WTC11 (cell line): ENCODE results near the gene PALB2. TPM values are rescaled to one million over a fixed set of nuclear protein-coding genes. Genes with fewer than 3 reads are reported as not detected.

Source experiments
- ATAC-seq: fragments of 200-7000 bp; cut with Tn5 transposase; 2 replicates; pipeline ENCODE4 v1.10.0; 2021; ENCODE audit warnings: mild to moderate bottlenecking, moderate library complexity
- CTCF ChIA-PET: fragments of 300-600 bp; sonication (Branson Sonifier 250); formaldehyde crosslinking; loops from one replicate; lab custom pipeline; 2021; ENCODE audit warnings: antibody characterized with exemption; lab: Charles Lee
- POLR2A ChIA-PET: fragments of 350-600 bp; sonication (Branson Sonifier 250); formaldehyde crosslinking; loops from one replicate; lab custom pipeline; 2021; ENCODE audit warnings: antibody characterized with exemption; lab: Charles Lee
- DNase-seq: peaks from one replicate; pipeline ENCODE4 v3.0.0; 2021; ENCODE audit warnings: low spot score
- H3K27ac Mint-ChIP-seq: 2 replicates; pipeline ENCODE4 v1.8.0; 2021; ENCODE audit warnings: mixed read lengths
- H3K27me3 Mint-ChIP-seq: 2 replicates; pipeline ENCODE4 v1.8.0; 2021; ENCODE audit warnings: low read depth, mild to moderate bottlenecking, moderate library complexity, mixed read lengths
- H3K36me3 Mint-ChIP-seq: 2 replicates; pipeline ENCODE4 v1.8.0; 2021; ENCODE audit warnings: mixed read lengths
- H3K4me1 Mint-ChIP-seq: 2 replicates; pipeline ENCODE4 v1.8.0; 2022; ENCODE audit warnings: mixed read lengths
- H3K4me3 Mint-ChIP-seq: 2 replicates; pipeline ENCODE4 v1.8.0; 2021; ENCODE audit warnings: mild to moderate bottlenecking, moderate library complexity, mixed read lengths
- H3K9me3 Mint-ChIP-seq: 2 replicates; pipeline ENCODE4 v1.8.0; 2021; ENCODE audit warnings: mixed read lengths
- AFF4 ChIP-seq: sonication (generic); formaldehyde crosslinking; IDR thresholded peaks from 2 replicates; pipeline ENCODE4 v1.8.1; 2023; ENCODE audit warnings: mild to moderate bottlenecking, missing genetic modification reagents, borderline replicate concordance
- AR ChIP-seq: fragments of 250-450 bp; sonication (Bioruptor Pico); IDR thresholded peaks from 2 replicates; pipeline ENCODE4 v1.9.0; 2021; ENCODE audit warnings: mild to moderate bottlenecking
- ATF6 ChIP-seq: sonication (generic); formaldehyde crosslinking; IDR thresholded peaks from 2 replicates; pipeline ENCODE4 v1.8.1; 2023; ENCODE audit warnings: mild to moderate bottlenecking, missing genetic modification reagents
- CREB1 ChIP-seq: sonication (generic); formaldehyde crosslinking; IDR thresholded peaks from 2 replicates; pipeline ENCODE4 v1.8.0; 2023; ENCODE audit warnings: mild to moderate bottlenecking, missing genetic modification reagents
- CREM ChIP-seq: sonication (generic); formaldehyde crosslinking; IDR thresholded peaks from 2 replicates; pipeline ENCODE4 v1.8.1; 2022; ENCODE audit warnings: mild to moderate bottlenecking, missing genetic modification reagents, moderate library complexity
- E2F1 ChIP-seq: sonication (generic); formaldehyde crosslinking; IDR thresholded peaks from 2 replicates; pipeline ENCODE4 v1.8.0; 2022; ENCODE audit warnings: mild to moderate bottlenecking, missing genetic modification reagents
- ESRRA ChIP-seq: sonication (generic); formaldehyde crosslinking; IDR thresholded peaks from 2 replicates; pipeline ENCODE4 v1.8.1; 2022; ENCODE audit warnings: mild to moderate bottlenecking, missing genetic modification reagents, borderline replicate concordance
- HMGA2 ChIP-seq: fragments of 250-450 bp; sonication (Bioruptor Pico); IDR thresholded peaks from 2 replicates; pipeline ENCODE4 v1.4.0; 2021; ENCODE audit warnings: mild to moderate bottlenecking, moderate library complexity
- HMGXB4 ChIP-seq: sonication (generic); formaldehyde crosslinking; IDR thresholded peaks from 2 replicates; pipeline ENCODE4 v1.8.1; 2023; ENCODE audit warnings: mild to moderate bottlenecking, moderate library complexity, missing genetic modification reagents
- IRF1 ChIP-seq: sonication (generic); formaldehyde crosslinking; IDR thresholded peaks from 2 replicates; pipeline ENCODE4 v1.8.0; 2023; ENCODE audit warnings: missing genetic modification reagents
- JUN ChIP-seq: sonication (generic); formaldehyde crosslinking; IDR thresholded peaks from 2 replicates; pipeline ENCODE4 v1.8.0; 2023; ENCODE audit warnings: mild to moderate bottlenecking, missing genetic modification reagents
- KAT7 ChIP-seq: sonication (generic); formaldehyde crosslinking; IDR thresholded peaks from 2 replicates; pipeline ENCODE4 v1.8.1; 2023; ENCODE audit warnings: missing genetic modification reagents, mild to moderate bottlenecking, borderline replicate concordance
- MXD4 ChIP-seq: fragments of 250-450 bp; sonication (Bioruptor Pico); IDR thresholded peaks from 2 replicates; pipeline ENCODE4 v1.8.0; 2021; ENCODE audit warnings: mild to moderate bottlenecking, moderate library complexity, borderline replicate concordance
- NFATC4 ChIP-seq: fragments of 250-450 bp; sonication (Bioruptor Pico); IDR thresholded peaks from 2 replicates; pipeline ENCODE4 v1.9.0; 2021; ENCODE audit warnings: mild to moderate bottlenecking
- NR2C2 ChIP-seq: sonication (generic); formaldehyde crosslinking; IDR thresholded peaks from 2 replicates; pipeline ENCODE4 v1.8.0; 2022; ENCODE audit warnings: mild to moderate bottlenecking, missing genetic modification reagents
- NR3C1 ChIP-seq: sonication (generic); formaldehyde crosslinking; conservative IDR thresholded peaks from 2 replicates; pipeline ENCODE4 v1.8.1; 2023; ENCODE audit warnings: low read depth, mild to moderate bottlenecking, missing genetic modification reagents
- OVOL2 ChIP-seq: fragments of 250-450 bp; sonication (Bioruptor Pico); IDR thresholded peaks from 2 replicates; pipeline ENCODE4 v1.9.0; 2021; ENCODE audit warnings: mild to moderate bottlenecking, borderline replicate concordance
- PRRX2 ChIP-seq: fragments of 250-450 bp; sonication (Bioruptor Pico); IDR thresholded peaks from 2 replicates; pipeline ENCODE4 v1.8.0; 2021; ENCODE audit warnings: mild to moderate bottlenecking
- RORB ChIP-seq: fragments of 250-450 bp; sonication (Bioruptor Pico); IDR thresholded peaks from 2 replicates; pipeline ENCODE4 v1.9.0; 2021; ENCODE audit warnings: mild to moderate bottlenecking
- TEAD1 ChIP-seq: sonication (generic); formaldehyde crosslinking; IDR thresholded peaks from 2 replicates; pipeline ENCODE4 v1.8.0; 2022; ENCODE audit warnings: mild to moderate bottlenecking, missing genetic modification reagents
- USF2 ChIP-seq: sonication (generic); formaldehyde crosslinking; IDR thresholded peaks from 2 replicates; pipeline ENCODE4 v1.8.1; 2023; ENCODE audit warnings: mild to moderate bottlenecking, missing genetic modification reagents, moderate library complexity
- ZMAT4 ChIP-seq: fragments of 250-450 bp; sonication (Bioruptor Pico); IDR thresholded peaks from 2 replicates; pipeline ENCODE4 v1.9.0; 2021; ENCODE audit warnings: mild to moderate bottlenecking
- ZNF138 ChIP-seq: sonication (generic); formaldehyde crosslinking; conservative IDR thresholded peaks from 2 replicates; pipeline ENCODE4 v1.8.1; 2022; ENCODE audit warnings: mild to moderate bottlenecking, moderate library complexity, missing genetic modification reagents
- ZNF416 ChIP-seq: fragments of 250-450 bp; sonication (Bioruptor Pico); IDR thresholded peaks from 2 replicates; pipeline ENCODE4 v1.9.0; 2021; ENCODE audit warnings: mild to moderate bottlenecking, inconsistent platforms
- total RNA-seq: library from RNA; stranded (reverse); gene quantifications from 3 replicates; pipeline ENCODE4 v1.2.3, GENCODE V29; 2021

PALB2 gene
- total RNA-seq, 1 experiment from 2014 or later, result 32.1 TPM

- TF ChIP-seq AR (CRISPR knock-in tag) (no peak), HMGA2 (CRISPR knock-in tag) (no peak), ATF6 (CRISPR knock-in tag) (no peak), ZNF416 (CRISPR knock-in tag) (no peak), CREM (CRISPR knock-in tag) (no peak), KAT7 (CRISPR knock-in tag) (no peak), AFF4 (no peak)
These were observed 29.1 kb upstream of the PALB2 start (continued) for GRCh38 chr16:23670137-23670776.

- CTCF ChIA-PET, result no interaction called here
- H3K36me3 Mint-ChIP-seq, result peaks cover 45% of the 10 kb centered on the region
- TF ChIP-seq ZMAT4 (CRISPR knock-in tag), result no peak
- TF ChIP-seq ZNF138 (CRISPR knock-in tag), result no peak
- TF ChIP-seq ESRRA (CRISPR knock-in tag), result no peak
- TF ChIP-seq RORB (CRISPR knock-in tag), result no peak
- TF ChIP-seq OVOL2 (CRISPR knock-in tag), result no peak
- TF ChIP-seq TEAD1 (CRISPR knock-in tag), result no peak
- TF ChIP-seq CREB1 (CRISPR knock-in tag), result no peak
- no peak for TF ChIP-seq NR3C1 (CRISPR knock-in tag)
- no peak for TF ChIP-seq USF2 (CRISPR knock-in tag)
- TF ChIP-seq NR2C2, result no peak
- no peak for TF ChIP-seq KAT7 (CRISPR knock-in tag)
- TF ChIP-seq MXD4 (CRISPR knock-in tag), result no peak
- TF ChIP-seq NFATC4 (CRISPR knock-in tag), result no peak
- TF ChIP-seq IRF1, result no peak
- TF ChIP-seq JUN (CRISPR knock-in tag), result no peak
- TF ChIP-seq HMGXB4 (CRISPR knock-in tag), result no peak
- no peak for TF ChIP-seq E2F1 (CRISPR knock-in tag)
- TF ChIP-seq PRRX2, result no peak
These were observed 27.8 kb upstream of the PALB2 start for GRCh38 chr16:23668873-23669272.

More at GRCh38 chr16:23668873-23669272, 27.8 kb upstream of the PALB2 start:
- POLR2A ChIA-PET, result no interaction called here
- DNase-seq (no peak), ATAC-seq (no peak)
- Mint-ChIP-seq H3K27ac (no peak overlapping the region), H3K9me3 (no peaks in the 10 kb centered on the region), H3K4me1 (no peaks in the 10 kb centered on the region), H3K4me3 (no peak overlapping the region), H3K27me3 (no peaks in the 10 kb centered on the region)
